DOHH2 (cell line): ENCODE measurements around the gene BOK.

Experiments used
- EZH2phosphoT487 ChIP-seq: fragments of 200-600 bp; sonication (generic); IDR thresholded peaks from 2 replicates; pipeline ENCODE4 v1.6.1; 2017; ENCODE audit warnings: borderline replicate concordance, mild to moderate bottlenecking, antibody characterized with exemption, low read length, moderate library complexity, mixed read lengths
- TF ChIP-seq, protein P1 (sequence below): fragments of 200-600 bp; sonication (generic); IDR thresholded peaks from one replicate; pipeline ENCODE4 v1.5.1; 2014; ENCODE audit warnings: antibody characterized with exemption, mild to moderate bottlenecking, low read depth, low read length; ENCODE audit not compliant: poor library complexity, severe bottlenecking

DNA sequence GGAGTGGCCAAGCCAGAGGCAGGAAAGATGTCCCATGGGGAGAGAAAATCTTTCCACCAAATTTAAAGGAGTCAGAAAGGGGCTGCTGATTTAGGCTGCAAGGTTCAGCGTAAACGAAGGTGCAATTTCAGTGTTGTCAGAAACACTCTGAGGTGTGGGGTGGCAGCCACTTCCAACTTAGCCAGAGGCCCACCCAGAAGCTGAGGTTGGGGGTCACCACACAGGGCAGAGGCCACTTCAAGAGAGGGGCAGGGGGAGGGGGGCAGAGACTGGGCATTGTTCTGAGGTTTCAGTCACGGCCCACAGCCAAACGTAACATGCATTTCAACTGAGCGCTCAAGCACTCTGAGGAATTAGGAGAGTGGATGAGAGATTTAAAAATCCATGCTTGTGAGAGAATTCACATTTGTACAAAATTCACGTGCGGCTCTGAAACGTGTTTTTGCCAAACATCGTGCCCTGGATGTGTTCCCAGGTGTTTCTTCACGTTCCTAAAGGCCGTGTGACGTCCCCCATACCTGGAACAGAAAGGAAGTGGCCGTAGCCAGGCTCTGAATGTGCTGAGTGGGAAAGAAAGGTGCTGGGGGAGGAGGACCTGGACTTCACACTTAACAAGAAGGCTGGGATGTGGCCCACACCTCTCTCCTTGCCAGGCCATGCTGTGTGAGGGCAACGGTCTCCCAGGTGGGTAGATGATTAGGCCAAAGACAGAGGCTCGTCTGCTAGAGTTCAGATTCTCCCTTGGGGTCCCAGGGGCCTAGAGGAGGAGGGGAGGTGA is 19.5 kb upstream of the BOK start:
- TF ChIP-seq, protein P1, sequence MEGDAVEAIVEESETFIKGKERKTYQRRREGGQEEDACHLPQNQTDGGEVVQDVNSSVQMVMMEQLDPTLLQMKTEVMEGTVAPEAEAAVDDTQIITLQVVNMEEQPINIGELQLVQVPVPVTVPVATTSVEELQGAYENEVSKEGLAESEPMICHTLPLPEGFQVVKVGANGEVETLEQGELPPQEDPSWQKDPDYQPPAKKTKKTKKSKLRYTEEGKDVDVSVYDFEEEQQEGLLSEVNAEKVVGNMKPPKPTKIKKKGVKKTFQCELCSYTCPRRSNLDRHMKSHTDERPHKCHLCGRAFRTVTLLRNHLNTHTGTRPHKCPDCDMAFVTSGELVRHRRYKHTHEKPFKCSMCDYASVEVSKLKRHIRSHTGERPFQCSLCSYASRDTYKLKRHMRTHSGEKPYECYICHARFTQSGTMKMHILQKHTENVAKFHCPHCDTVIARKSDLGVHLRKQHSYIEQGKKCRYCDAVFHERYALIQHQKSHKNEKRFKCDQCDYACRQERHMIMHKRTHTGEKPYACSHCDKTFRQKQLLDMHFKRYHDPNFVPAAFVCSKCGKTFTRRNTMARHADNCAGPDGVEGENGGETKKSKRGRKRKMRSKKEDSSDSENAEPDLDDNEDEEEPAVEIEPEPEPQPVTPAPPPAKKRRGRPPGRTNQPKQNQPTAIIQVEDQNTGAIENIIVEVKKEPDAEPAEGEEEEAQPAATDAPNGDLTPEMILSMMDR: no peak
- TF ChIP-seq EZH2phosphoT487: no peak
